GM23338 (cell line): ENCODE results near the gene TNFAIP8L3. TPM values are rescaled to one million over a fixed set of nuclear protein-coding genes. Genes with fewer than 3 reads are reported as not detected.
"Not testable (repeated sequence)": the region's sequence is repeated elsewhere in the genome, so short reads cannot be mapped to it uniquely, and the experiment has no call there.

Experiments
- ATAC-seq: fragments of 200-7000 bp; cut with Tn5 transposase; 3 replicates; pipeline ENCODE4 v1.9.1; 2020
- DNase-seq: peaks from one replicate; pipeline ENCODE4 v3.0.0-alpha.2; 2015; ENCODE audit warnings: low spot score
- H2AFZ ChIP-seq: fragments of 200-600 bp; sonication (generic); 2 replicates; pipeline ENCODE4 v1.8.0; 2016; ENCODE audit warnings: antibody characterized with exemption, mild to moderate bottlenecking, moderate library complexity
- H3F3A ChIP-seq: fragments of 200-600 bp; sonication (generic); replicated peaks from 2 replicates; pipeline ENCODE4 v1.8.0; 2017; ENCODE audit warnings: antibody characterized with exemption, mixed run types, low read depth
- H3K27ac ChIP-seq: fragments of 200-600 bp; sonication (generic); 2 replicates; pipeline ENCODE4 v1.6.1; 2016; ENCODE audit warnings: low read depth
- H3K27me3 ChIP-seq: fragments of 200-600 bp; sonication (generic); 2 replicates; pipeline ENCODE4 v1.8.0; 2016; ENCODE audit warnings: mild to moderate bottlenecking, mixed run types, moderate library complexity; ENCODE audit not compliant: insufficient read depth
- H3K36me3 ChIP-seq: fragments of 200-600 bp; sonication (generic); 2 replicates; pipeline ENCODE4 v1.8.0; 2016; ENCODE audit warnings: mild to moderate bottlenecking; ENCODE audit not compliant: insufficient read depth
- H3K4me1 ChIP-seq: fragments of 200-600 bp; sonication (generic); 2 replicates; pipeline ENCODE4 v1.8.0; 2016; ENCODE audit warnings: mild to moderate bottlenecking, moderate library complexity; ENCODE audit not compliant: insufficient read depth
- H3K4me2 ChIP-seq: fragments of 200-600 bp; sonication (generic); 2 replicates; pipeline ENCODE4 v1.7.1; 2017; ENCODE audit warnings: mixed run types
- H3K4me3 ChIP-seq: fragments of 200-600 bp; sonication (generic); 2 replicates; pipeline ENCODE4 v1.6.1; 2016; ENCODE audit warnings: mixed run types
- H3K79me2 ChIP-seq: fragments of 200-600 bp; sonication (generic); replicated peaks from 2 replicates; pipeline ENCODE4 v1.8.0; 2017; ENCODE audit warnings: mild to moderate bottlenecking; ENCODE audit not compliant: insufficient read depth
- H3K9me2 ChIP-seq: fragments of 200-600 bp; sonication (generic); 2 replicates; pipeline ENCODE4 v1.8.0; 2017; ENCODE audit not compliant: insufficient read depth
- H4K20me1 ChIP-seq: fragments of 200-600 bp; sonication (generic); replicated peaks from 2 replicates; pipeline ENCODE4 v1.8.0; 2017; ENCODE audit warnings: mild to moderate bottlenecking; ENCODE audit not compliant: insufficient read depth
- H3K27ac Mint-ChIP-seq: 2 replicates; pipeline ENCODE4 v1.8.0; 2020; ENCODE audit warnings: inconsistent platforms, mild to moderate bottlenecking, moderate library complexity, mixed read lengths
- H3K27me3 Mint-ChIP-seq: 3 replicates; pipeline ENCODE4 v1.8.0; 2022; ENCODE audit warnings: low read depth, mild to moderate bottlenecking, moderate library complexity, mixed read lengths, inconsistent platforms; ENCODE audit not compliant: insufficient read depth, poor library complexity
- H3K36me3 Mint-ChIP-seq: 3 replicates; pipeline ENCODE4 v1.8.0; 2021; ENCODE audit warnings: low read depth, mild to moderate bottlenecking, inconsistent platforms, moderate library complexity, mixed read lengths
- H3K4me1 Mint-ChIP-seq: 3 replicates; pipeline ENCODE4 v1.8.0; 2020; ENCODE audit warnings: mild to moderate bottlenecking, inconsistent platforms, mixed read lengths
- H3K4me3 Mint-ChIP-seq: 3 replicates; pipeline ENCODE4 v1.8.0; 2021; ENCODE audit warnings: moderate library complexity, mild to moderate bottlenecking, inconsistent platforms, mixed read lengths
- H3K9me3 Mint-ChIP-seq: 3 replicates; pipeline ENCODE4 v1.8.0; 2020; ENCODE audit warnings: moderate library complexity, mild to moderate bottlenecking, inconsistent platforms, mixed read lengths
- ETS1 ChIP-seq: IDR thresholded peaks from 2 replicates; pipeline ENCODE4 v1.6.1; 2016; ENCODE audit warnings: antibody characterized with exemption
- EZH2phosphoT487 ChIP-seq: fragments of 200-600 bp; sonication (generic); IDR thresholded peaks from one replicate; pipeline ENCODE4 v1.8.1; 2018; ENCODE audit warnings: antibody characterized with exemption; ENCODE audit not compliant: unreplicated experiment
- JUNB ChIP-seq: IDR thresholded peaks from one replicate; pipeline ENCODE4 v1.6.1; 2016; ENCODE audit warnings: antibody characterized with exemption; ENCODE audit not compliant: unreplicated experiment
- POLR2AphosphoS5 ChIP-seq: IDR thresholded peaks from 2 replicates; pipeline ENCODE4 v1.6.1; 2016; ENCODE audit warnings: antibody characterized with exemption, low read depth
- REST ChIP-seq: IDR thresholded peaks from one replicate; pipeline ENCODE4 v1.6.1; 2018; ENCODE audit warnings: antibody characterized with exemption; ENCODE audit not compliant: unreplicated experiment
- STAT1 ChIP-seq: IDR thresholded peaks from one replicate; pipeline ENCODE4 v1.6.1; 2016; ENCODE audit warnings: antibody characterized with exemption; ENCODE audit not compliant: unreplicated experiment
- ZNF331 ChIP-seq: fragments of 250-450 bp; sonication (Bioruptor Pico); IDR thresholded peaks from 2 replicates; pipeline ENCODE4 v1.5.0; 2020; ENCODE audit warnings: low read depth, mild to moderate bottlenecking, moderate library complexity
- polyA plus RNA-seq: library from polyadenylated mRNA; unstranded; fragments of >200 nt; fragmentation: Nextera tagmentation; extraction: Ambion mirVana; gene quantifications from 2 replicates; pipeline ENCODE4 v1.2.1, GENCODE V29; 2016
- total RNA-seq: library from RNA; depleted of rRNA; stranded (reverse); fragments of >200 nt; shearing (Covaris generic); gene quantifications from 2 replicates; pipeline ENCODE4 v1.2.3, GENCODE V29; 2014

The TNFAIP8L3 gene
- total and polyA plus RNA-seq, 2 experiments from 2014 or later: 0.23 to 0.31 TPM

- not testable (repeated sequence) for H3K4me1 Mint-ChIP-seq, H2AFZ ChIP-seq, H3K4me1 ChIP-seq, H3K9me3 Mint-ChIP-seq, H3F3A ChIP-seq, H3K4me3 Mint-ChIP-seq, H3K36me3 ChIP-seq, H3K36me3 Mint-ChIP-seq, H3K9me2 ChIP-seq, H3K4me3 ChIP-seq, H3K4me2 ChIP-seq, H3K27me3 Mint-ChIP-seq, H3K27ac Mint-ChIP-seq, ATAC-seq, H4K20me1 ChIP-seq, H3K27ac ChIP-seq, DNase-seq, H3K27me3 ChIP-seq, H3K79me2 ChIP-seq
These were observed 45.6 kb upstream of the TNFAIP8L3 start for GRCh38 chr15:51140347-51140746.

GRCh38 chr15:51139091-51139490 lies 44.4 kb upstream of the TNFAIP8L3 start:
- no peaks in the 10 kb centered on the region; the same call in 2 of the 3 replicates for H3K36me3 Mint-ChIP-seq

More at GRCh38 chr15:51139091-51139490, 44.4 kb upstream of the TNFAIP8L3 start:
- Histone ChIP-seq H3F3A (no peaks in the 10 kb centered on the region), H2AFZ (no peak overlapping the region), H3K79me2 (no peaks in the 10 kb centered on the region), H3K9me2 (no peaks in the 10 kb centered on the region), H3K4me2 (no peak overlapping the region), H3K4me3 (no peak overlapping the region), H3K27ac (no peak overlapping the region), H3K36me3 (no peaks in the 10 kb centered on the region), H3K27me3 (no peaks in the 10 kb centered on the region), H3K4me1 (no peaks in the 10 kb centered on the region), H4K20me1 (no peaks in the 10 kb centered on the region)
- Mint-ChIP-seq H3K4me1 (peaks cover 3% of the 10 kb centered on the region; the same call in 2 of the 3 replicates), H3K27ac (no peak overlapping the region), H3K4me3 (no peak overlapping the region), H3K9me3 (peaks cover 7% of the 10 kb centered on the region; the same call in 2 of the 3 replicates), H3K27me3 (no peaks in the 10 kb centered on the region)
- TF ChIP-seq STAT1 (no peak), EZH2phosphoT487 (no peak), ZNF331 (CRISPR knock-in tag) (no peak), REST (no peak), POLR2AphosphoS5 (no peak), JUNB (no peak), ETS1 (no peak)
- ATAC-seq (no peak), DNase-seq (no peak)
